Cardiac muscle cell (in vitro differentiated cells and primary cell): Measurements from ENCODE around the gene LIN52. TPM values are rescaled to one million over a fixed set of nuclear protein-coding genes. Genes with fewer than 3 reads are reported as not detected.

ENCODE experiments used
- DNase-seq, 2 donors: peaks; one replicate each; pipeline versions ENCODE4 v3.0.0 to v3.0.0-alpha.2; 2010 to 2017; ENCODE audit warnings: low read depth in 1 of 2, low spot score in 1 of 2
- H3K27ac ChIP-seq: fragments of 200-600 bp; sonication (generic); 2 replicates; pipeline ENCODE4 v1.5.1; 2016
- H3K27me3 ChIP-seq: fragments of 200-600 bp; sonication (generic); 2 replicates; pipeline ENCODE4 v1.6.0; 2016; ENCODE audit warnings: control low read depth
- H3K36me3 ChIP-seq: fragments of 200-600 bp; sonication (generic); 2 replicates; pipeline ENCODE4 v1.5.1; 2016; ENCODE audit warnings: control low read depth
- H3K4me1 ChIP-seq: fragments of 200-600 bp; sonication (generic); 2 replicates; pipeline ENCODE4 v1.8.1; 2017; ENCODE audit warnings: low read depth, mild to moderate bottlenecking, mixed run types
- H3K4me3 ChIP-seq: fragments of 200-600 bp; sonication (generic); 2 replicates; pipeline ENCODE4 v1.5.1; 2016; ENCODE audit warnings: mild to moderate bottlenecking
- H3K9me3 ChIP-seq: fragments of 200-600 bp; sonication (generic); 2 replicates; pipeline ENCODE4 v1.5.1; 2017; ENCODE audit warnings: low read depth, mild to moderate bottlenecking, control low read depth
- CTCF ChIP-seq: IDR thresholded peaks from 2 replicates; pipeline ENCODE4 v1.5.1; 2012; ENCODE audit warnings: low read depth, mild to moderate bottlenecking, low read length
- polyA plus RNA-seq: library from polyadenylated mRNA; unstranded; fragments of >200 nt; fragmentation: Nextera tagmentation; extraction: Ambion mirVana; gene quantifications from 2 replicates; pipeline ENCODE4 v1.2.1, GENCODE V29; 2016
- total RNA-seq: library from RNA; depleted of rRNA; stranded (reverse); fragments of >200 nt; gene quantifications from 2 replicates; pipeline ENCODE4 v1.2.3, GENCODE V29; 2016

The LIN52 gene
- total and polyA plus RNA-seq, 2 experiments from 2014 or later: 8.1 to 12.6 TPM

DNA sequence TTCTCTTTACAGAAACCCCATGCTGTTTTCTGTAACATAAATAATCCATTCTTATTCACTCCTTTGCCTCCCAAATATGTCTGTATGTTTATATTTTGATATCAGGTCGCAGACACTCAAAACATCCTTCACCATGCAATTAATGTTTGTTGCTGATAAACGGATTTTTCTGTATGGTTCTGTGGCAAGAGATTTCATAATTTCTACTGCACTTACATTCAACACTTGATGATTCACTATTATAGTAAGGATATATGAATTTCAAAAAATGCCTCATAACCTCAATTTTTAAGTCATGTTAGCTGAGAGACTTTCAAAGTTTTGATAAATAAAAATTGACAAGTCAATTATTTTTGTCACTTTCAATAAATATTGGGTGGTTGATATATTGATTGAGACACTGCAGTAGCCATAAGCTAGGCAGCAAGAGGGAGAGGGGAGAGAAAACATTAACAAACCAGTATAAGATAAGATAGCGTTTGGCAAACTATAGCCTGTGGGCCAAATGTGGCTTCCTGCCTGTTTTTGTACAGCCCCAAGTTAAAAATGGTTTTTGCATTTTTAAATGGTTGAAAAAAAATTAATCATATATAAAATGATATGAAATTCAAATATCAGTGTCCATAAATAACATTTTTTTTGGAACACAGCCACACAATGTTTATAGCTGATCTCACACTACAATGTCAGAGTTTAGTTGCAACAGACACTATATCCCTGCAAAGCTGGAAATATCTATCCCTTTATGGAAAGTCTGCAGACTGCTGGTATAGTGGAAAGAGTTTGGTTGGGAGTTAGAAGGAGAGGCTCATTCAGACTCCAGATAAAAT lies 18.8 kb upstream of the LIN52 start:
- Histone ChIP-seq H3K9me3 (no peaks in the 10 kb centered on the region), H3K36me3 (peaks cover 46% of the 10 kb centered on the region), H3K4me3 (no peak overlapping the region), H3K4me1 (no peaks in the 10 kb centered on the region), H3K27ac (no peak overlapping the region), H3K27me3 (no peaks in the 10 kb centered on the region)
- TF ChIP-seq CTCF: no peak
- peak in 1 of 2 donors; percentile 61 for DNase-seq

GRCh38 chr14:74077401-74077800 lies 7.4 kb upstream of the LIN52 start:
- Histone ChIP-seq H3K27me3 (no peaks in the 10 kb centered on the region), H3K4me1 (no peaks in the 10 kb centered on the region), H3K36me3 (peaks cover 8% of the 10 kb centered on the region), H3K27ac (no peak overlapping the region), H3K4me3 (no peak overlapping the region), H3K9me3 (no peaks in the 10 kb centered on the region)
- TF ChIP-seq CTCF: no peak
- DNase-seq: no peak

DNA sequence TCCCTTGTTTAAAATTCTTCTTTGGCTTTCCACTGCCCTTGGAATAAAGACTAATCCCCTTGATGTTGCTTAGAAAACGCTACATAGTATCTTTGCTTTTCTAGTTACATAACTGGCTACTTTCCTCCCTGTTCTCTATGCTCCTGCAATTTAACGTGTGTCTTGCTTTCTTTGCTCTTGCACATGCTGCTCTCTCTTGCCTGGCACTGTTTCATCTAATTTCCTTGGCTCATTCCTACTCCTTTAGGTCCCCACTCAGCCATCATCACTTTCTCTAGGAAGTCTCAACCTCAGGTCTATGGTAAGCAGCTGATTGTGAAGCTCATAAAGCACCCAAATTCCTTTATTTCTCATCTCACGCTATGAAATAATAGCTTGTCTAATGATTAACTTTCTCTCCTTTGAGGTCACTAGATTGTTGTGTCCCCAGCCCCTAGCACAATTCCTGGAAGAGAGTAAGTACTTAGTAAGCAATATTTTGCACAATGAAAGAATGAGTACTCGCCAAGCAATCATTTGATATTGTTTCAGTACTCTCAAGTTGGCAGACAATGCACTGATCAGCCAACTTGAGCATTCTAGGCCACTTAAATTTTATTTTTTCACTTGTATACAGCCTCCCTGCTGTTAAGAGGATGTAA lies 3.8 kb upstream of the LIN52 start:
- DNase-seq: no peak
- Histone ChIP-seq H3K27me3 (no peaks in the 10 kb centered on the region), H3K36me3 (no peaks in the 10 kb centered on the region), H3K4me1 (no peaks in the 10 kb centered on the region), H3K9me3 (no peaks in the 10 kb centered on the region), H3K4me3 (no peak overlapping the region), H3K27ac (no peak overlapping the region)
- no peak for TF ChIP-seq CTCF

DNA sequence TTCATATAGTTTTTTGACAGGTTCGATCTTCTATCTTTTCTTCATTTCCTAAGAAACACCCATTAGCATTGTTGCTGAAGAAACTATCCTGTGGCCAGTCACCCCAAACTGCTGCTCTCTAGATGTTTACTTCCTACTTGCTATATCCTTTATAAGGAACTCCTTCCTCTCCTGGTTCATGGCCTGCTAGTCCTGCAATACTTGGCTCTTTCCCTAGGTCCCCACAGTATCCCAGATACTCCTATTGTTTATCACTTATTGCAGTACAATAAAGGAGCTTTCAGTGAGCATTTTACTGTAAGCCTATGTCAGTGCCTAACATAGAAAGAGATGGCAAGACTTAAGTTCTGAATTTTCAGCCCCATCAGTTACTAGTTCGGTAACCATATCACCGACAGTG lies 3.3 kb upstream of the LIN52 start:
- Histone ChIP-seq H3K27ac (no peak overlapping the region), H3K9me3 (no peaks in the 10 kb centered on the region), H3K4me3 (no peak overlapping the region), H3K36me3 (no peaks in the 10 kb centered on the region), H3K27me3 (no peaks in the 10 kb centered on the region), H3K4me1 (no peaks in the 10 kb centered on the region)
- no peak for TF ChIP-seq CTCF
- no peak for DNase-seq

DNA sequence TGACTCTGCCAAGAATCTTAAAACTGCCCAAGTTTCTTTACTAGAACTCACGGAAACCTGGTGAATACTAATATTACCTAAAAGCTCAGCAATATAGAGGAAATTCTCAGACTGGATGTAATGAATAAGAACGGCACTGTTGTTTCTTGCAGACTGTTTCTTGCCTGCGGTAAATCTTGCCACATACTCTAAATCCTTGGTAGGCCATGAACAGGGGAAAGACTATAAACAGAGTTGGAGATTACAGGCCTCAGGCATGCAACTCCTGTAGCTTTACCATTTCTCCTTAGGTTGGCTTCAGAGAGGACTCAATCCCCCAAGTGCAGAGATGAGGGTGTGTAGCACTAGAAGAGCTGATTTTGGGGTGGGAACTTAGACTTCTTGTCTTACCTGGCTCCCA lies 1.6 kb upstream of the LIN52 start:
- peak overlapping the region; percentile 90 for H3K27ac ChIP-seq
- no peaks in the 10 kb centered on the region for H3K27me3 ChIP-seq
- no peaks in the 10 kb centered on the region for H3K4me1 ChIP-seq
- no peak for DNase-seq
- no peaks in the 10 kb centered on the region for H3K36me3 ChIP-seq
- TF ChIP-seq CTCF: no peak
- H3K4me3 ChIP-seq: peak overlapping the region; percentile 66
- H3K9me3 ChIP-seq: no peaks in the 10 kb centered on the region
